Fibroblast of mammary gland (primary cell): ENCODE data around the gene KRT33B.

Experiments used
- DNase-seq: peaks from one replicate; pipeline ENCODE4 v3.0.0-alpha.2; 2010; ENCODE audit warnings: low read depth
- H3K4me3 ChIP-seq: 2 replicates; pipeline ENCODE4 v1.5.1; 2011; ENCODE audit warnings: low read depth, mild to moderate bottlenecking, low read length, moderate library complexity; ENCODE audit not compliant: control insufficient read depth
- CTCF ChIP-seq: conservative IDR thresholded peaks from 2 replicates; pipeline ENCODE4 v1.5.1; 2011; ENCODE audit warnings: low read depth, low read length, inconsistent platforms; ENCODE audit not compliant: control insufficient read depth, insufficient read depth

Gene KRT33B

DNA sequence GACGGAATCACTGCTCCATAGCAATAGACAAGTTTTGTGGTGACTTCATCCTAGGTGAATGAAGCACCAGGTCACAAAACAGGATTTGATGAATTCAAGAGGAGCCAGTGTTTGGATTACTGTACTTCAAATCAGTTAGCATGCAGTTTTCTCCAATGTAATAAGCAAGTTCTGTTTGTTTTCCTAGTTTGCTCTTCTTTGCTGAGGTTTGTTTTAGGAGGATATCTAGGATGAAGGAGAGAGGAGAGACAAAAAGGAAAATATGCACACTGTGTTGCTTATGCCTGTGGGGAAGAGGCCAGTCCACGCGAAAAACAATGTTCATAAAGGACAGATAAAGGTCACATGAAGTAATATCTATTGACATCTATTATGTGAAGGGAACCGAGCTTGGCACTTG, 45.8 kb upstream of the KRT33B start:
- H3K4me3 ChIP-seq, result no peak overlapping the region
- no peak for DNase-seq
- TF ChIP-seq CTCF, result no peak

GRCh38 chr17:41413982-41414381, 44.4 kb upstream of the KRT33B start:
- TF ChIP-seq CTCF, result no peak
- DNase-seq, result no peak
- no peak overlapping the region for H3K4me3 ChIP-seq

DNA sequence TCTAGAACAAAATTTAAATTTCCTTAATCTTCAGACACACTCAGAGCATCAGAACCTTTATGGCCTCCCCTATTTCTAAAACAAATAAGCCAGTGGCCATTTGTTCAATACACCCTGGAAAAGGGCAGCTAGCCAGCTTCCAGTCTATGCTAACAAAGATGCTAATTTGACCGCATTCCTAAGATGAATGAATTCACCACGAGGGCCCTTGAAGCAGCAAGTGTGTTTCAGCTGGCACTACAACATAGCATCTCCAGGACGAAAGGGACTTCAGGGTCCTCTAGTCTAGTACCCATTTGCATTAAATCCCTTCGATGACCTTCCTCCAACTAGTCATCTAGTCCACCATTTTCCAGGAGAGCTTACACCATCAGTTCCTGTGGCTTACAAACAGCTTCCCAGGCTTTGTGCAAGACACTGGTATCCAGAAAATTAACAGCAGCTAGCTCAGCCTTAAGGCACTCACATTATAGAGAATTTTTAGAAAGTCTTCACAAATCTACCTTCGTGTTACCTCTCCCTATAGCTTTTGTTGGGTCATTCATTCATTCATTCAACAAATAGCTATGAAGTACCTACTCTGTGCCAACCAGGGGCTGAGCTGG, 43.8 kb upstream of the KRT33B start:
- TF ChIP-seq CTCF, result no peak
- no peak for DNase-seq
- no peak overlapping the region for H3K4me3 ChIP-seq

DNA sequence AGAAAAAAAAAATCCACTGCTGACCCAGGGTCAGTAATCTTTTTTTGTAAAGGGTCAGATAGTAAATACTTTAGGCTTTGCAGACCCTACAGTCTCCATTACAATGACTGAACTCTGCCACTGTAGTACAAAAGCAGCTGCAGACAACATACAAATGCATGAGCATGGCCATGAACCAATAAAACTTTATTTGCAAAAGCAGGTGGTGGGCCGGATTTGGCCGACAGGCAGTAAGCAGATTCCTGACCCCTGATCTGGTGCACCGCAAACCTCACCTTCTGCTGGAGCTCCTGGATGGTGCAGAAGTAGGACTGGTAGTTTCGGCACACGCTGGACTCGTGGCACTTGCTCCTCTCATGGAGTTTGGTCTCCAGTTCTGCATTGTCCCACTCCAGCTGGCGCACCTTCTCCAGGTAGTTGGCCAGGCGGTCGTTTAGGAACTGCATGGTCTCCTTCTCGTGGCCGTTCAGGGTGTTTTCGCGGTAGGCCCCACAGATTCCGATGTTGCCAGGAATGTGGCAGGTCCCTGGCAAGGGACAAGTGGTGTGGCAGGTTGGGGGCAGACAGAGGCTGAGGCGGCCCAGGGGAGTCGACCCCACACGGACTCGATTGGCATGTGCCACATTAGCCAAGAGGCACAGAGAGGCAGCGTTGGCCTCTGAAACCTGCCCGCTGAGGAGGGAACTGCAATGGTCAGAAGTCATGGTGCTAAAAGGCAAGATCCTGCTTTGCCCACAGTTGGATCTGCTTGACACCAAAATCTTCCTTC, 41.6 kb upstream of the KRT33B start:
- TF ChIP-seq CTCF, result no peak
- H3K4me3 ChIP-seq, result no peak overlapping the region
- no peak for DNase-seq

DNA sequence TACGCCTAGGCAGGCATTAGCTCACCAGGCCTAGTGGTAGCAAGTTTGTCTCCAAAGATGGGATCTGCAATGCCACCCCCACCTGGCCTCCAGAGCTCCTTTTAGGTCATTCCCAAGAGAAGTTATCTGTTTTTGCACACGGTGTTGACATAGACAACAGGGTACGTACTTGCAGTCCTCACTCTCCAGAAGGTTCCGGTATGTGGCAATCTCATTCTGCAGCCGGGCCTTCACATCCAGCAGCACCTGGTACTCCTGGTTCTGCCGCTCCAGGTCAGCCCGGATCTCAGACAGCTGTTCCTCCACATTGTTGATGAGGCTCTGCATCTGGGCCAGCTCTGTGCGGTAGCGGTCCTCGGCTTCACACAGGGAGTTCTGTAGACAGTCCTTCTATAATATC, 37.6 kb upstream of the KRT33B start:
- TF ChIP-seq CTCF, result no peak
- DNase-seq, result no peak
- H3K4me3 ChIP-seq, result no peak overlapping the region

DNA sequence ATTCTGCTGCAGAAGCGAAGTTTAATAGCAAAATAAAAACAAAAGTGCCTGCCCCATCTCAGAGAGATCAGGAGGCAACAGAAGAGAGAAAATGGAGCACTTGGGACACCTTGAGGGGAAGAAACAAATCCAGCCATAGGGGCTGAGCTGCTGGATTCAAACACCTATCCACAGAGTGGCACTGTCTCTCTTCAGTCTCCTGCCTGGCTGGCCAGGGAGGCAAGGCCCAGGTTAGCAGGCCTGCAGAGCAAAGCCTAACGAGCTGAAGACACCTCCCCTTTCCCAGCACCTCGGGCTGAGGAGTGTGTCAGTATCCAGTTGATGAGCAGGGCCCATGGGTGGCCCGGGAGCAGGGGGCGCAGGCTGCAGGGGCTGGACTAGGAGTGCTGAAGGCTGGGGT, 36.6 kb upstream of the KRT33B start:
- DNase-seq, result no peak
- no peak overlapping the region for H3K4me3 ChIP-seq
- no peak for TF ChIP-seq CTCF
